H9 (cell line): ENCODE data around the gene PLCL1. TPM values are rescaled to one million over a fixed set of nuclear protein-coding genes. Genes with fewer than 3 reads are reported as not detected.

Experiments
- DNase-seq: peaks from one replicate; pipeline ENCODE4 v3.0.0-alpha.2; 2017
- H2AFZ ChIP-seq: one replicate; pipeline ENCODE4 v1.6.1; 2013; ENCODE audit warnings: mild to moderate bottlenecking, low read length, control low read depth, moderate library complexity
- H2AK5ac ChIP-seq: 2 replicates; pipeline ENCODE4 v1.6.1; 2013; ENCODE audit warnings: low read length, control low read depth, mixed read lengths; ENCODE audit not compliant: insufficient read length
- H2BK120ac ChIP-seq: one replicate; pipeline ENCODE4 v1.6.1; 2013; ENCODE audit warnings: low read depth, mild to moderate bottlenecking, low read length, control low read depth, inconsistent platforms; ENCODE audit not compliant: poor library complexity, severe bottlenecking
- H2BK12ac ChIP-seq: 2 replicates; pipeline ENCODE4 v1.6.1; 2013; ENCODE audit warnings: low read length, control low read depth, mixed read lengths, low read depth; ENCODE audit not compliant: insufficient read length
- H2BK15ac ChIP-seq: 2 replicates; pipeline ENCODE4 v1.6.1; 2013; ENCODE audit warnings: low read depth, low read length, control low read depth
- H2BK20ac ChIP-seq: one replicate; pipeline ENCODE4 v1.6.1; 2013; ENCODE audit warnings: low read depth, mild to moderate bottlenecking, low read length, control low read depth, inconsistent platforms; ENCODE audit not compliant: poor library complexity, severe bottlenecking
- H2BK5ac ChIP-seq: 2 replicates; pipeline ENCODE4 v1.6.1; 2013; ENCODE audit warnings: low read length, control low read depth, mixed read lengths; ENCODE audit not compliant: insufficient read length
- H3K14ac ChIP-seq: 2 replicates; pipeline ENCODE4 v1.6.1; 2013; ENCODE audit warnings: low read length, control low read depth; ENCODE audit not compliant: insufficient read depth
- H3K18ac ChIP-seq: 2 replicates; pipeline ENCODE4 v1.6.1; 2013; ENCODE audit warnings: low read depth, mild to moderate bottlenecking, mixed read lengths, low read length, control low read depth; ENCODE audit not compliant: insufficient read length
- H3K23ac ChIP-seq: 2 replicates; pipeline ENCODE4 v1.6.1; 2013; ENCODE audit warnings: low read length, control low read depth, mixed read lengths, low read depth; ENCODE audit not compliant: insufficient read length
- H3K23me2 ChIP-seq: 2 replicates; pipeline ENCODE4 v1.6.1; 2013; ENCODE audit warnings: low read depth, mild to moderate bottlenecking, mixed read lengths, low read length, control low read depth; ENCODE audit not compliant: insufficient read length, poor library complexity, severe bottlenecking
- H3K27ac ChIP-seq: 2 replicates; pipeline ENCODE4 v1.5.1; 2013; ENCODE audit warnings: low read length, control low read depth, mixed read lengths, low read depth; ENCODE audit not compliant: insufficient read length
- H3K27me3 ChIP-seq: 2 replicates; pipeline ENCODE4 v1.6.1; 2013; ENCODE audit warnings: low read length, control low read depth, inconsistent platforms; ENCODE audit not compliant: insufficient read depth
- H3K4ac ChIP-seq: 2 replicates; pipeline ENCODE4 v1.6.1; 2013; ENCODE audit warnings: low read depth, mild to moderate bottlenecking, control low read depth, inconsistent platforms, low read length, moderate library complexity
- H3K4me1 ChIP-seq: 2 replicates; pipeline ENCODE4 v1.6.1; 2013; ENCODE audit warnings: low read length, control low read depth, inconsistent platforms; ENCODE audit not compliant: insufficient read depth
- H3K4me2 ChIP-seq: 2 replicates; pipeline ENCODE4 v1.6.1; 2013; ENCODE audit warnings: low read length, control low read depth, mixed read lengths; ENCODE audit not compliant: insufficient read length, insufficient read depth
- H3K56ac ChIP-seq: 2 replicates; pipeline ENCODE4 v1.6.1; 2013; ENCODE audit warnings: low read depth, mild to moderate bottlenecking, mixed read lengths, low read length, control low read depth; ENCODE audit not compliant: insufficient read length
- H3K79me1 ChIP-seq: 2 replicates; pipeline ENCODE4 v1.6.1; 2013; ENCODE audit warnings: low read depth, mild to moderate bottlenecking, moderate library complexity, low read length, control low read depth, inconsistent platforms; ENCODE audit not compliant: insufficient read depth, poor library complexity, severe bottlenecking
- H3K79me2 ChIP-seq: 2 replicates; pipeline ENCODE4 v1.6.1; 2013; ENCODE audit warnings: low read length, control low read depth, inconsistent platforms; ENCODE audit not compliant: insufficient read depth
- H3K9ac ChIP-seq: 2 replicates; pipeline ENCODE4 v1.6.1; 2013; ENCODE audit warnings: low read length, control low read depth, mixed read lengths; ENCODE audit not compliant: insufficient read length; ENCODE audit errors: extremely low read depth
- H3K9me3 ChIP-seq: one replicate; pipeline ENCODE4 v1.6.1; 2013; ENCODE audit warnings: low read depth, low read length, inconsistent platforms; ENCODE audit not compliant: control insufficient read depth
- H3T11ph ChIP-seq: one replicate; pipeline ENCODE4 v1.6.1; 2013; ENCODE audit warnings: mild to moderate bottlenecking, low read length, control low read depth, inconsistent platforms
- H4K20me1 ChIP-seq: one replicate; pipeline ENCODE4 v1.6.1; 2013; ENCODE audit not compliant: control insufficient read depth, insufficient read length, insufficient read depth
- H4K5ac ChIP-seq: 2 replicates; pipeline ENCODE4 v1.6.1; 2013; ENCODE audit warnings: low read depth, mild to moderate bottlenecking, mixed read lengths, low read length, control low read depth; ENCODE audit not compliant: insufficient read length
- H4K8ac ChIP-seq: replicated peaks from 2 replicates; pipeline ENCODE4 v1.6.1; 2013; ENCODE audit warnings: low read length, control low read depth, mixed read lengths, low read depth; ENCODE audit not compliant: insufficient read length
- H4K91ac ChIP-seq: 2 replicates; pipeline ENCODE4 v1.6.1; 2013; ENCODE audit warnings: low read depth, mild to moderate bottlenecking, moderate library complexity, mixed read lengths, low read length, control low read depth; ENCODE audit not compliant: insufficient read length
- H3K27ac Mint-ChIP-seq, 3 experiments: 2 replicates in 2 of 3; 3 replicates in 1 of 3; pipeline ENCODE4 v1.8.0; 2020 to 2021; ENCODE audit warnings: mixed read lengths in 3 of 3, mild to moderate bottlenecking in 1 of 3, moderate library complexity in 1 of 3
- H3K27me3 Mint-ChIP-seq: 2 replicates; pipeline ENCODE4 v1.8.0; 2021; ENCODE audit warnings: low read depth, mild to moderate bottlenecking, moderate library complexity, mixed read lengths
- H3K36me3 Mint-ChIP-seq, 3 experiments: 2 replicates in 2 of 3; 3 replicates in 1 of 3; pipeline ENCODE4 v1.8.0; 2020 to 2021; ENCODE audit warnings: low read depth in 3 of 3, mixed read lengths in 3 of 3; ENCODE audit not compliant: insufficient read depth in 1 of 3
- H3K4me1 Mint-ChIP-seq, 2 experiments: 2 replicates each; pipeline ENCODE4 v1.8.0; 2020; ENCODE audit warnings: mixed read lengths in 2 of 2
- H3K4me3 Mint-ChIP-seq, 2 experiments: 2 replicates in 1 of 2; 3 replicates in 1 of 2; pipeline ENCODE4 v1.8.0; 2020 to 2021; ENCODE audit warnings: mild to moderate bottlenecking in 2 of 2, mixed read lengths in 2 of 2, moderate library complexity in 1 of 2
- H3K9me3 Mint-ChIP-seq, 2 experiments: 2 replicates in 1 of 2; 3 replicates in 1 of 2; pipeline ENCODE4 v1.8.0; 2020; ENCODE audit warnings: mild to moderate bottlenecking in 2 of 2, mixed read lengths in 2 of 2, moderate library complexity in 1 of 2
- total RNA-seq: library from RNA; stranded (reverse); gene quantifications from 2 replicates; pipeline ENCODE4 v1.2.1, GENCODE V29; 2021
- TF ChIP-seq, protein P1 (sequence below): fragments of 200-600 bp; sonication (generic); conservative IDR thresholded peaks from 3 replicates; pipeline ENCODE4 v1.8.0; 2021; ENCODE audit warnings: antibody characterized with exemption, mild to moderate bottlenecking

Gene PLCL1
- total RNA-seq, 1 experiment from 2014 or later, result 0.04 TPM

DNA sequence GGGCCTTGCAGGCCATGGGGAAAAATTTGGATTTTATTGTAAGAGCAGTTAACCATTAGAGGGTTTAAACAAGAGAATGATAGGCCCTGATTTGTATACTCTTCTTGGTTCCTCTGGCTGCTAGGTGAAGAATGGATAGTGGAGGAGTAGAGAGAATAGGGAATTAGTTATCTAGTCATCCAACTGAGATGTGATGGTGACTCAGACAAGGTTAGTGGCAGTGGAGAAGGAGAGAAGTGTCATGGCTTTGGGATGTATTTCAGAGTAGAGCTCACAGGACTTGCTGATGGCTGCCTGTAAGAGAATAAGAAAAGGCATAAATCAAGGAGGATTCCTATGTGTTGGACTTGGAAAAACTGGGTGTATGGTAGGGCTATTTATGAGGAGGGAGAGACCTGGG, 169.4 kb downstream of the PLCL1 start:
- Histone ChIP-seq H4K20me1 (no peaks in the 10 kb centered on the region), H4K5ac (no peak overlapping the region), H3K23ac (no peak overlapping the region), H2BK20ac (no peak overlapping the region), H3K4me1 (no peaks in the 10 kb centered on the region), H4K91ac (no peak overlapping the region), H3K4me2 (no peak overlapping the region), H4K8ac (no peak overlapping the region), H3K23me2 (no peaks in the 10 kb centered on the region), H2AK5ac (no peak overlapping the region), H2BK12ac (no peak overlapping the region), H2AFZ (no peak overlapping the region), H2BK120ac (no peak overlapping the region), H3K9ac (no peak overlapping the region), H3K79me2 (no peaks in the 10 kb centered on the region), H3K18ac (no peak overlapping the region), H3K4ac (no peak overlapping the region), H3K56ac (no peak overlapping the region), H3K9me3 (no peaks in the 10 kb centered on the region), H3T11ph (no peak overlapping the region), H2BK5ac (no peak overlapping the region), H3K14ac (no peak overlapping the region), H3K27ac (no peak overlapping the region), H2BK15ac (no peak overlapping the region), H3K79me1 (no peaks in the 10 kb centered on the region), H3K27me3 (no peaks in the 10 kb centered on the region)
- TF ChIP-seq, protein P1, sequence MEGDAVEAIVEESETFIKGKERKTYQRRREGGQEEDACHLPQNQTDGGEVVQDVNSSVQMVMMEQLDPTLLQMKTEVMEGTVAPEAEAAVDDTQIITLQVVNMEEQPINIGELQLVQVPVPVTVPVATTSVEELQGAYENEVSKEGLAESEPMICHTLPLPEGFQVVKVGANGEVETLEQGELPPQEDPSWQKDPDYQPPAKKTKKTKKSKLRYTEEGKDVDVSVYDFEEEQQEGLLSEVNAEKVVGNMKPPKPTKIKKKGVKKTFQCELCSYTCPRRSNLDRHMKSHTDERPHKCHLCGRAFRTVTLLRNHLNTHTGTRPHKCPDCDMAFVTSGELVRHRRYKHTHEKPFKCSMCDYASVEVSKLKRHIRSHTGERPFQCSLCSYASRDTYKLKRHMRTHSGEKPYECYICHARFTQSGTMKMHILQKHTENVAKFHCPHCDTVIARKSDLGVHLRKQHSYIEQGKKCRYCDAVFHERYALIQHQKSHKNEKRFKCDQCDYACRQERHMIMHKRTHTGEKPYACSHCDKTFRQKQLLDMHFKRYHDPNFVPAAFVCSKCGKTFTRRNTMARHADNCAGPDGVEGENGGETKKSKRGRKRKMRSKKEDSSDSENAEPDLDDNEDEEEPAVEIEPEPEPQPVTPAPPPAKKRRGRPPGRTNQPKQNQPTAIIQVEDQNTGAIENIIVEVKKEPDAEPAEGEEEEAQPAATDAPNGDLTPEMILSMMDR, result no peak
- Mint-ChIP-seq H3K36me3 (no peaks in the 10 kb centered on the region), H3K4me3 (no peak overlapping the region), H3K27ac (no peak overlapping the region; a peak in 1 of 7 replicates), H3K9me3 (0 out of 5 replicates have a peak, but pooled peaks cover 0 to 1% of the 10 kb centered on the region in 2 experiments), H3K27me3 (no peaks in the 10 kb centered on the region; the same call in 1 of the 2 replicates), H3K4me1 (no peaks in the 10 kb centered on the region)
- no peak for DNase-seq
